GM12878 (cell line): ENCODE data around the gene FANK1. TPM values are rescaled to one million over a fixed set of nuclear protein-coding genes. Genes with fewer than 3 reads are reported as not detected.

ENCODE experiments used
- ATAC-seq: fragments of 200-7000 bp; cut with Tn5 transposase; 3 replicates; pipeline ENCODE4 v1.9.1; 2020; ENCODE audit warnings: mild to moderate bottlenecking, moderate library complexity
- BruUV-seq: library from RNA; stranded (reverse); fragments of 400-500 nt; replicated peaks from 2 replicates; lab custom pipeline; 2021; lab: Mats Ljungman, UMichigan
- CTCF ChIA-PET: fragments of 300-600 bp; sonication (Branson Sonifier 250); formaldehyde crosslinking; extraction: SDS; loops from one replicate; lab custom pipeline; 2021; ENCODE audit warnings: inconsistent platforms; lab: Yijun Ruan, JAX
- POLR2A ChIA-PET: fragments of 350-600 bp; formaldehyde crosslinking; extraction: SDS; loops from one replicate; lab custom pipeline; 2021; ENCODE audit warnings: inconsistent platforms; lab: Charles Lee
- RAD21 ChIA-PET: fragments of 300-600 bp; sonication (Branson Sonifier 250); formaldehyde crosslinking; loops from one replicate; lab custom pipeline; 2023; ENCODE audit warnings: antibody characterized with exemption; ENCODE audit not compliant: unreplicated experiment; lab: Charles Lee
- SMC1A ChIA-PET: fragments of 300-600 bp; sonication (Branson Sonifier 250); formaldehyde crosslinking; loops from one replicate; lab custom pipeline; 2023; ENCODE audit not compliant: unreplicated experiment, uncharacterized antibody; lab: Charles Lee
- DNase-seq: peaks from one replicate; pipeline ENCODE4 v3.0.0-alpha.2; 2011; ENCODE audit warnings: low read depth, low spot score
- FAIRE-seq: peaks from 3 replicates; lab custom pipeline; 2011; peaks lifted over from hg19 to GRCh38; lab: Jason Lieb, UNC
- H2AFZ ChIP-seq: 2 replicates; pipeline ENCODE4 v1.6.0; 2011; ENCODE audit warnings: low read depth, low read length, control low read depth; ENCODE audit not compliant: control insufficient read depth
- H3K27ac ChIP-seq: 2 replicates; pipeline ENCODE4 v1.5.1; 2011; ENCODE audit warnings: control low read depth; ENCODE audit not compliant: control insufficient read depth, insufficient read depth
- H3K27me3 ChIP-seq, 2 experiments: replicated peaks in 1 of 2; 2 replicates each; pipeline versions ENCODE4 v1.6.0 to v1.6.1; 2011; ENCODE audit warnings: low read length in 1 of 2; ENCODE audit not compliant: control insufficient read depth in 2 of 2, insufficient read depth in 2 of 2
- H3K36me3 ChIP-seq, 2 experiments: 2 replicates each; pipeline ENCODE4 v1.5.1; 2011; ENCODE audit warnings: low read length in 1 of 2; ENCODE audit not compliant: control insufficient read depth in 2 of 2, insufficient read depth in 2 of 2
- H3K4me1 ChIP-seq: 2 replicates; pipeline ENCODE4 v1.6.1; 2011; ENCODE audit warnings: mild to moderate bottlenecking, low read length, moderate library complexity, mixed read lengths; ENCODE audit not compliant: control insufficient read depth, insufficient read depth
- H3K4me2 ChIP-seq: 2 replicates; pipeline ENCODE4 v1.6.0; 2011; ENCODE audit warnings: control low read depth; ENCODE audit not compliant: control insufficient read depth, insufficient read depth
- H3K4me3 ChIP-seq: fragments of 200-600 bp; sonication (generic); 2 replicates; pipeline ENCODE4 v1.5.1; 2016
- H3K79me2 ChIP-seq: 2 replicates; pipeline ENCODE4 v1.6.0; 2011; ENCODE audit warnings: low read length; ENCODE audit not compliant: control insufficient read depth, insufficient read depth
- H3K9ac ChIP-seq: 2 replicates; pipeline ENCODE4 v1.8.0; 2011; ENCODE audit warnings: low read length, control low read depth, mixed read lengths; ENCODE audit not compliant: control insufficient read depth, insufficient read depth
- H3K9me3 ChIP-seq: replicated peaks from 3 replicates; pipeline ENCODE4 v1.5.1; 2011; ENCODE audit warnings: mild to moderate bottlenecking, low read length; ENCODE audit not compliant: control insufficient read depth, insufficient read depth
- H4K20me1 ChIP-seq: 2 replicates; pipeline ENCODE4 v1.6.0; 2011; ENCODE audit not compliant: control insufficient read depth, insufficient read depth
- ASH2L ChIP-seq: fragments of 300-600, 200-600 bp; sonication (generic); IDR thresholded peaks from 2 replicates; pipeline ENCODE4 v1.6.1; 2017; ENCODE audit warnings: low read depth, mild to moderate bottlenecking, borderline replicate concordance
- BCL3 ChIP-seq: IDR thresholded peaks from 2 replicates; pipeline ENCODE4 v1.6.1; 2011; ENCODE audit warnings: borderline replicate concordance, low read depth, mild to moderate bottlenecking, moderate library complexity, low read length; ENCODE audit not compliant: insufficient read depth, poor library complexity, severe bottlenecking
- CHD2 ChIP-seq: IDR thresholded peaks from 2 replicates; pipeline ENCODE4 v1.6.1; 2011; ENCODE audit warnings: low read depth, low read length, improper control_type of control experiment, borderline replicate concordance
- CREB1 ChIP-seq: IDR thresholded peaks from 2 replicates; pipeline ENCODE4 v1.6.1; 2012; ENCODE audit warnings: low read depth, mild to moderate bottlenecking, inconsistent platforms
- DPF2 ChIP-seq: fragments of 450-650 bp; IDR thresholded peaks from 2 replicates; pipeline ENCODE4 v1.6.1; 2017; ENCODE audit warnings: mild to moderate bottlenecking
- ESRRA ChIP-seq: IDR thresholded peaks from 2 replicates; pipeline ENCODE4 v1.6.1; 2012; ENCODE audit warnings: mild to moderate bottlenecking, low read length, improper control_type of control experiment
- FOS ChIP-seq: IDR thresholded peaks from 3 replicates; pipeline ENCODE4 v1.6.1; 2011; ENCODE audit warnings: borderline replicate concordance; ENCODE audit not compliant: insufficient read length; ENCODE audit errors: extremely low read depth
- MTA2 ChIP-seq: fragments of 450-650 bp; IDR thresholded peaks from 2 replicates; pipeline ENCODE4 v1.6.1; 2016; ENCODE audit warnings: low read depth, mild to moderate bottlenecking, moderate library complexity
- MYC ChIP-seq: IDR thresholded peaks from 2 replicates; pipeline ENCODE4 v1.6.1; 2011; ENCODE audit warnings: mild to moderate bottlenecking, low read length, moderate library complexity, inconsistent platforms; ENCODE audit not compliant: insufficient read depth, insufficient replicate concordance, insufficient read length, severe bottlenecking
- NR2C1 ChIP-seq: fragments of 450-650 bp; IDR thresholded peaks from 2 replicates; pipeline ENCODE4 v1.6.1; 2017; ENCODE audit warnings: antibody characterized with exemption, mild to moderate bottlenecking, moderate library complexity
- PAX5 ChIP-seq: IDR thresholded peaks from 2 replicates; pipeline ENCODE4 v1.6.1; 2011; ENCODE audit warnings: low read depth, low read length, borderline replicate concordance
- RAD21 ChIP-seq: IDR thresholded peaks from 2 replicates; pipeline ENCODE4 v1.6.1; 2011; ENCODE audit warnings: mild to moderate bottlenecking, low read depth, low read length, moderate library complexity; ENCODE audit not compliant: insufficient read depth
- SMC3 ChIP-seq: IDR thresholded peaks from 2 replicates; pipeline ENCODE4 v1.6.1; 2011; ENCODE audit warnings: low read length, improper control_type of control experiment, borderline replicate concordance
- SP1 ChIP-seq: IDR thresholded peaks from one replicate; pipeline ENCODE4 v1.6.1; 2011; ENCODE audit warnings: low read depth, low read length
- SPI1 ChIP-seq: IDR thresholded peaks from 2 replicates; pipeline ENCODE4 v1.6.1; 2011; ENCODE audit warnings: low read depth, mild to moderate bottlenecking, low read length, moderate library complexity, borderline replicate concordance; ENCODE audit not compliant: insufficient read depth
- SREBF1 ChIP-seq: IDR thresholded peaks from 2 replicates; pipeline ENCODE4 v1.6.1; 2012; ENCODE audit warnings: mild to moderate bottlenecking, low read length
- STAT3 ChIP-seq: IDR thresholded peaks from 2 replicates; pipeline ENCODE4 v1.6.1; 2011; ENCODE audit warnings: low read depth, low read length, improper control_type of control experiment
- TBL1XR1 ChIP-seq: IDR thresholded peaks from 2 replicates; pipeline ENCODE4 v1.6.1; 2012; ENCODE audit warnings: low read depth, low read length, improper control_type of control experiment
- WRNIP1 ChIP-seq: IDR thresholded peaks from 2 replicates; pipeline ENCODE4 v1.6.1; 2011; ENCODE audit warnings: low read depth, low read length, improper control_type of control experiment, borderline replicate concordance
- WGBS: methylation state at CpG from one replicate; pipeline ENCODE4 v1.1.6; 2016; ENCODE audit warnings: low lambda C conversion rate; ENCODE audit not compliant: insufficient replicate concordance, insufficient coverage; ENCODE audit errors: missing lambda C conversion rate; 5-methylcytosine and 5-hydroxymethylcytosine counted together
- in situ Hi-C: fragments of 300-500 bp; cut with MboI; formaldehyde crosslinking; loops from 9 replicates; pipeline ENCODE4 v1.14.3; 2018; ENCODE audit warnings: mixed read lengths
- intact Hi-C: fragments of 100-400 bp; cut with micrococcal nuclease; formaldehyde crosslinking; loops from one replicate; pipeline ENCODE4 v1.14.2; 2022; ENCODE audit not compliant: unreplicated experiment
- polyA plus RNA-seq, 11 experiments: library from polyadenylated mRNA; depleted of rRNA in 4 of 11; unstranded in 6 of 11; stranded (reverse) in 5 of 11; fragments of >200 nt; fragmentation: Nextera tagmentation in 4 of 11; fragmentation: Illumina TruSeq in 1 of 11; extraction: Ambion mirVana in 4 of 11; extraction: Trizol in 1 of 11; gene quantifications; 1 replicate in 1 of 11; 2 replicates in 10 of 11; pipeline versions ENCODE4 v1.2.1 to v1.2.3, GENCODE V29; 2011 to 2016; ENCODE audit warnings: inconsistent platforms in 2 of 11, missing spikeins in 2 of 11, low read depth in 1 of 11
- total RNA-seq, 4 experiments: library from RNA; depleted of rRNA in 3 of 4; stranded (reverse); fragments of >200 nt in 3 of 4; fragmentation: Illumina TruSeq in 1 of 4; extraction: Trizol in 1 of 4; gene quantifications; 2 replicates each; pipeline versions ENCODE4 v1.2.1 to v1.2.3, GENCODE V29; 2013 to 2021
- TF ChIP-seq, protein P1 (sequence below): IDR thresholded peaks from 2 replicates; pipeline ENCODE4 v1.6.1; 2012; ENCODE audit warnings: low read depth, low read length, improper control_type of control experiment
- TF ChIP-seq, protein P2 (sequence below): fragments of 450-650 bp; conservative IDR thresholded peaks from 2 replicates; pipeline ENCODE4 v1.6.1; 2017; ENCODE audit warnings: mild to moderate bottlenecking, moderate library complexity

FANK1 gene
- total and polyA plus RNA-seq, 10 of the 15 experiments (the other 5 are each of a cell fraction or from before 2014, with no cell fraction given) = 0.07 to 0.16 (median 0.13) TPM; not detected in 6

GRCh38 chr10:126045861-126046260 lies 149.5 kb downstream of the FANK1 start (continued):
- TF ChIP-seq BCL3 = no peak
- no peak for TF ChIP-seq NR2C1
- TF ChIP-seq RAD21 = no peak
- no peak for TF ChIP-seq FOS
- TF ChIP-seq SPI1 = no peak
- TF ChIP-seq, protein P1, sequence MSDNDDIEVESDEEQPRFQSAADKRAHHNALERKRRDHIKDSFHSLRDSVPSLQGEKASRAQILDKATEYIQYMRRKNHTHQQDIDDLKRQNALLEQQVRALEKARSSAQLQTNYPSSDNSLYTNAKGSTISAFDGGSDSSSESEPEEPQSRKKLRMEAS = no peak
- TF ChIP-seq, protein P2, sequence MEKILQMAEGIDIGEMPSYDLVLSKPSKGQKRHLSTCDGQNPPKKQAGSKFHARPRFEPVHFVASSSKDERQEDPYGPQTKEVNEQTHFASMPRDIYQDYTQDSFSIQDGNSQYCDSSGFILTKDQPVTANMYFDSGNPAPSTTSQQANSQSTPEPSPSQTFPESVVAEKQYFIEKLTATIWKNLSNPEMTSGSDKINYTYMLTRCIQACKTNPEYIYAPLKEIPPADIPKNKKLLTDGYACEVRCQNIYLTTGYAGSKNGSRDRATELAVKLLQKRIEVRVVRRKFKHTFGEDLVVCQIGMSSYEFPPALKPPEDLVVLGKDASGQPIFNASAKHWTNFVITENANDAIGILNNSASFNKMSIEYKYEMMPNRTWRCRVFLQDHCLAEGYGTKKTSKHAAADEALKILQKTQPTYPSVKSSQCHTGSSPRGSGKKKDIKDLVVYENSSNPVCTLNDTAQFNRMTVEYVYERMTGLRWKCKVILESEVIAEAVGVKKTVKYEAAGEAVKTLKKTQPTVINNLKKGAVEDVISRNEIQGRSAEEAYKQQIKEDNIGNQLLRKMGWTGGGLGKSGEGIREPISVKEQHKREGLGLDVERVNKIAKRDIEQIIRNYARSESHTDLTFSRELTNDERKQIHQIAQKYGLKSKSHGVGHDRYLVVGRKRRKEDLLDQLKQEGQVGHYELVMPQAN = no peak
- TF ChIP-seq DPF2 = no peak

- Histone ChIP-seq H3K4me1 (peaks cover 6% of the 10 kb centered on the region), H3K4me3 (no peak overlapping the region), H3K79me2 (no peaks in the 10 kb centered on the region), H3K27me3 (no peaks in the 10 kb centered on the region), H3K4me2 (no peak overlapping the region), H3K36me3 (no peaks in the 10 kb centered on the region), H4K20me1 (no peaks in the 10 kb centered on the region), H2AFZ (no peak overlapping the region), H3K27ac (no peak overlapping the region), H3K9ac (no peak overlapping the region), H3K9me3 (no peaks in the 10 kb centered on the region)
- no peak for DNase-seq
- ChIA-PET SMC1A (interaction anchor here (0.7 kb wide), 1 partner anchor 9 kb away, joined by 3 read pairs; no protein-coding TSS in a partner anchor), RAD21 (interaction anchor here (0.8 kb wide), 1 partner anchor 64 kb away, joined by 5 read pairs; no protein-coding TSS in a partner anchor), POLR2A (no interaction called here), CTCF (no interaction called here)
- intact Hi-C loops (no loop called here), in situ Hi-C loops (loop anchor here (10.0 kb wide), 1 partner anchor 342 kb away; no protein-coding TSS in a partner anchor)
- no peak for ATAC-seq
- no TSS peak for BruUV-seq
- FAIRE-seq = no peak
- WGBS = 20% methylated on average over 5 of the region's 5 CpGs
- TF ChIP-seq SP1 = no peak
- no peak for TF ChIP-seq CHD2
- no peak for TF ChIP-seq WRNIP1
- no peak for TF ChIP-seq SREBF1
- no peak for TF ChIP-seq MYC
- TF ChIP-seq CREB1 = no peak
- TF ChIP-seq SMC3 = no peak
- TF ChIP-seq TBL1XR1 = no peak
- TF ChIP-seq PAX5 = no peak
- no peak for TF ChIP-seq SPI1
- no peak for TF ChIP-seq ESRRA
- TF ChIP-seq STAT3 = no peak
- no peak for TF ChIP-seq ASH2L
- TF ChIP-seq MTA2 = no peak
Measured at GRCh38 chr10:126046831-126047230, 150.5 kb downstream of the FANK1 start.
